NCI-H2029 treated with DMSO at 0.1 percent for 48 hours (cell line): ENCODE data around the gene GALNT17.

ENCODE experiments used
- DNase-seq: peaks from one replicate; lab custom pipeline; 2025; lab: John Stamatoyannopoulos, UW

The GALNT17 gene

GRCh38 chr7:71132127-71132376 lies at the start of gene GALNT17:
TSS of gene GALNT17 (plus strand) at chr7:71132144.
- DNase-seq = no peak

DNA sequence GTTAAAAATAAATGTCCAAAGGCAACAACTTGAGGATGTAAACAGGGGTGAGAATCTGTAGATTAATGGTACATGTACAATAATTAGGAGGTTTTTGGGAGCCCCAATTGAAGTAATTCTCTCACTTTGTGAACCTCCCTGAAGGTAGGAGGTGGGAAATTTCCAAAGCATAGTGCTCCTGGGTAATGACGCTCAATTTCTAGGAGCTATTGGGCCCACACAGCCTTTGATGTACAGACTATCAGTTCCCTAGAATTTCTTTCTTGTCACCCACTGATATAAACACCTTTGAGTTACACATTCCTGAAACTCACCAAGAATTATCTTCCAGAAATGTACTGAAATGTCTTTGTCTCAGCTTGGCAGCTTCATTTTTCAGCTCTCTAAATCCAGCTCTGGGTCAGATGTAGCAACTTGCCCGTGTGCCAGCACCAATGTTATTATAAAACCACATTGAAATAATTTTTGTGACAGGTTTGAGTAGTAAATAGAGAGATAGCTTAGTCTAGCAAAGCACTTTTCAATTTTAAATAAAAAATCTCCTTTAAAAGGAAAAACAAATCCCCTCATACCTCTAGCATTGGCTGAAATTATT lies 36.6 kb upstream of the GALNT17 start:
- DNase-seq = no peak

DNA sequence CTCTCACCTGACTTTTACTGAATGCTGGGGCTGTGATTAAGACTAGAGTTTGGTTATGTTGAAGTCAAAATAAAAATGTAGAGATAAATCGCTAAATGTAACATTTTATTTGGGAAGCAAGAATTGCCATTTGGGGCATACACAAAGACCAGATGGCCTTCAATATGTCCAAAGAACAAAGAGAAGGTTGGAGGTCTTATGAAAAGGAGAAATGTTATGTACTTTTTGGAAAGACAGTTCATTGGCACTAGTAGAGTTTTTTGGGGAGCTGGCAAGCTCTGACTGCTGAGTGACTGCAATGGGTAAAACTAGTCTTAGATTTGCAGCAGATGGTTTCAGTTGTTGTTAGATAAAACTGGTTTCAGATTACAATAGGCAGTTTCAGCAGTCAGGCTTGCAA lies 35.6 kb upstream of the GALNT17 start:
- DNase-seq = no peak

- no peak for DNase-seq
Measured at GRCh38 chr7:71106226-71106625, 25.7 kb upstream of the GALNT17 start.

DNA sequence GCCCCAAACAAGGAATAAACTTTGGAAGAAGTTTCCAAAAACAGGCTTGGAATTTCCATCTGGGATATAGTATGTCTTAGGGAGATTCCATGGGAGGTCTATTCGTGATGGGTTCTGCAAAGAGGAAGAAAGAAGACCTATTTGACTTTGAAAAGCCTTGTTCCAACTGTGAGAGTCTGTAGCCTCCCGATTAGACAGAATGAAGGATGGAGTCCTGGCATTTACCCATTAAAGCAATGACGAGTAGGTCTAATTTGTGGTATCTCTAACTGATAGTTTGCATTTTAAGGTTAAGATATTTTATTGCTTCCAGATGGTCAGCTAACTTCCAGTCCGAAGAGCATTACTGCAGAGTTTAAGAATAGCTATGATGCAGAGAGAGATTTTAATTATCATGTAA lies 19.5 kb upstream of the GALNT17 start:
- no peak for DNase-seq

DNA sequence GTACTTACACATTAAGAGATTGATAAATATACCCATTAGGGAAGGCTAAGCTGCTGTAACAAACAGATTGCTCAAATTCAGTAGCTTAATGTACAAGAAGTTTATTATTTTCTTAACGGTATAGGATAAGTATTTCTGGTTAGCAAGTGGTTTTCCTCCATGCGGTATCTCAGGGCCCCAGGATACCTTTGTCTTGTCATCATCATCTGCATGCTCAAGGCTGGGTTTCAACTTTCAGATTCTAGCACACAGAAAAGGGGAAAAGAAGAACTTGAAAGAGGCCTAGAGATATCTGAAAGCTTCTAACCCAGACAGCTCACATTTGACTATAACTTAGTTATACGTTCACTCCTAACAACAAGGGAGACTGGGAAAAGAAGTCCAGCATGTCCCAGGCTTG lies 11.8 kb upstream of the GALNT17 start:
- no peak for DNase-seq

DNA sequence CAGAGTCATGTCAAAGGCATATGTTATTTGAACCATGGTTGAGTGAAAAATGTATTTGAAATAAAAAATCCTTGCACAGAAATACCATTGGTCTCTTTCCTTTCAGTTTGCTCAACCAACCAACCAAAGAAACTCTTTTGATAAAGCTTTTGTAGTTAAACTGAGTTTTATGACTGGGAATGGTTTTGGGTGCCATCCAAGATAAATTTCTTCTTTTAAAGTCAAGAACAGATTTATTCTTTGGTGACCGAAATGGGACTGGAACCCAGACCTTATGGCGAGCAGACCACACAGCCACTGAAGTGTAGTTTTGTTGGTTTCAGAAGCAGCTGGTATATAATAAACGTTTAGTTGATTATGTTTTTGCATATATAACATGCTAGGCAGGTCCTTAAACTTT lies 2.8 kb upstream of the GALNT17 start:
- DNase-seq = no peak

DNA sequence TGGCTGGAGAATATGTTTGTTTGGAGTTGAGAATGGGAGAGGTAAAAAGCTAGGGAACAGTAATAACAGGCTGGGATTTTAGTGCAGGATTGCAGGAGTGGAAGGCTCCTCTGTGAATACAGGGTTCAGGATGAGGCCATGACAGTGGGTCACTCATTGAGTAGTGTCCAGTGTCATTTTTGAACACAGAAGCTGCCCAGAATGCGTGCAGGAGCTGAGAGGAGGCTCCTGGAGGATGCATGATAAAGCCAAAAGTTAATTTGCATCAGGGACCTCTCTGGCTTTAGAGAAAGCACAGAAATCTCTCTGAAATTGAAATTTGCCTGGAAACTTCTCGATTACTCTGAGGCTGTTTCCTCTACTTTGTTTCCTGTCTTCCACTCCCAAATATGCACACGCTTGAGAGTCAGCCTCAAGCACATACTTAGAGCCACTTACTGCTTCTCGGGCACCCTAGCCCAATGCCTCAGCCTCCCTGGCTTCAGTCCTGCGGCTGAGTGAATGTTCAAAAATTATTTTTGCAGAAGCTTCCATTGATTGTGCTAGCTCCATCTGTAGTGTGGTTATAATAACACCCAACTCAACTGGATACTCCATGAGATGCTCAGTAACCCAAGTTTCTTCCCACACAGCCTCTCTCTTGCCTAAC lies 1.8 kb upstream of the GALNT17 start:
- no peak for DNase-seq

GRCh38 chr7:71131256-71132126 lies 453 bp upstream of the GALNT17 start:
- peak; percentile 32 for DNase-seq

- no peak for DNase-seq
Measured at GRCh38 chr7:71132377-71133231, 660 bp downstream of the GALNT17 start.

GRCh38 chr7:71133232-71133622 lies 1.3 kb downstream of the GALNT17 start:
- no peak for DNase-seq

GRCh38 chr7:71133856-71134255 lies 1.9 kb downstream of the GALNT17 start:
- DNase-seq = no peak

- DNase-seq = no peak
Measured at GRCh38 chr7:71135116-71135515, 3.2 kb downstream of the GALNT17 start.

DNA sequence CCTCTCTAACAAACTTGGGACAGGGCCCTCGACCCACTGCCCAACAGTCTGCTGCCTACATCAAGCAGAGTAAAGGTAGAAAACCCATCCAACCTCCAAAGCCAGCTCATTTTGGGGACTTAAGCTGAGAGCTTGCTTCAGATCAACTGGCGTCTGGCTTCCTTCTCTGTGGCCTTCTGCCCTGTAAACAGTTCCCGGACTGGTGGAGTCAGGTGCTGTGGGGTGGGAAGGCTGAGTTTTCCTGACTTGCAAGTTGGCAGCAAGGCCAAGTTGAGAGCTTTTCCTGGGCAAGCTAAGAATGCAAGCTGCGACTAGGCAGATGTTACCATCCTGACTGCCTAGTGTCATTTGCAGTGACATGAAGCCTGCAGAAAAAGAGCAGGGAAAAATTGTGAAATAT lies 3.7 kb downstream of the GALNT17 start:
- no peak for DNase-seq

- no peak for DNase-seq
Measured at GRCh38 chr7:71137479-71137878, 5.5 kb downstream of the GALNT17 start.

GRCh38 chr7:71140264-71140663 lies 8.3 kb downstream of the GALNT17 start:
- peak; percentile 56 for DNase-seq

DNA sequence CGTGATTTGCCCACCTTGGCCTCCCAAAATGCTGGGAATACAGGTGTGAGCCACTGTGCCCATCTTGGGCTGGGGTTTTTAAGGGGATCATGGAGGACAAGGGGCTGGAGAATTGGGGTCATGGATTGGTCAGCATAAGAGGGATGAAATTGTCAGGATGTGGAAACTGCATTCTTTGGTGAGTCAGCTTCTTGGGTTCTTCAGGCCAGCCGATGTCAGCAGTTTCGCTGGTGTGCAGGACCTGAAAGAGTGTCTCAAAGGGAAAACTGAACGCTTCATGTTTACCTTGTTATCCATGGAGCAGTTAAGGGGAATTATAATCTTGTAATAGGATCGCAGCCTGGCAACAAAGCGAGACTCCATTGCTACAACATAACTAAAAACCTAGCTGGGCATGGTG lies 13.0 kb downstream of the GALNT17 start:
- no peak for DNase-seq

- DNase-seq = no peak
Measured at GRCh38 chr7:71145906-71146901, 14.3 kb downstream of the GALNT17 start.

GRCh38 chr7:71148098-71148497 lies 16.2 kb downstream of the GALNT17 start:
- no peak for DNase-seq

DNA sequence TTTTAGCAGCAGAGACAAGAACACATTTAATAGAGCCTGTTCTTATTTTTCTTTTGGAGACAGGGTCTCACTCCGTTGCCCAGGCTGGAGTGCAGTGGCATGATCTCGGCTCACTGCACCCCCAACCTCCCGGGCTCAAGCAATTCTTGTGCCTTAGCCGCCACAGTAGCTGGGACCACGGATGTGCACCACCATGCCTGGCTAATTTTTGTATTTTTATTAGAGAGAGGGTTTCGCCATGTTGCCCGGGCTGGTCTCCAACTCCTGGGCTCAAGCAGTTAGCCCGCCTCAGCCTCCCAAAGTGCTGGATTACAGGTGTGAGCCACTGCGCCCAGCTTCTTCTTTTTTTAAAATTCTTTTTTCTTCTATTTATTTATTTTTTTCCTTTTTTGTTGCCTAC lies 23.3 kb downstream of the GALNT17 start:
- DNase-seq = no peak

GRCh38 chr7:71157757-71158156 lies 25.8 kb downstream of the GALNT17 start:
- no peak for DNase-seq
